HAP-1 (cell line): ENCODE results near the gene SRD5A1.
"Not testable (repeated sequence)": the region's sequence is repeated elsewhere in the genome, so short reads cannot be mapped to it uniquely, and the experiment has no call there.

Experiments used
- DNase-seq, 2 experiments: peaks; one replicate each; pipeline ENCODE4 v3.0.0-alpha.2; 2016 to 2020; ENCODE audit warnings: low spot score in 2 of 2
- H3K27me3 ChIP-seq: fragments of 250-450 bp; sonication (Bioruptor Pico); 2 replicates; pipeline ENCODE4 v1.5.1; 2020; ENCODE audit warnings: low read depth, mild to moderate bottlenecking, moderate library complexity
- H3K36me3 ChIP-seq: fragments of 250-450 bp; sonication (Bioruptor Pico); replicated peaks from 2 replicates; pipeline ENCODE4 v1.5.1; 2020; ENCODE audit warnings: mild to moderate bottlenecking
- H3K4me1 ChIP-seq: fragments of 250-450 bp; sonication (Bioruptor Pico); 2 replicates; pipeline ENCODE4 v1.5.1; 2020; ENCODE audit warnings: mild to moderate bottlenecking
- H3K4me3 ChIP-seq: fragments of 250-450 bp; sonication (Bioruptor Pico); 2 replicates; pipeline ENCODE4 v1.5.1; 2020; ENCODE audit warnings: mild to moderate bottlenecking, moderate library complexity
- H3K9me3 ChIP-seq: fragments of 250-450 bp; sonication (Bioruptor Pico); 2 replicates; pipeline ENCODE4 v1.5.1; 2020; ENCODE audit warnings: mild to moderate bottlenecking, moderate library complexity
- in situ Hi-C: fragments of 300-500 bp; cut with MboI; formaldehyde crosslinking; loops from 3 replicates; pipeline ENCODE4 v1.14.3; 2020; ENCODE audit warnings: low sequenced_read_pairs, inconsistent platforms, mixed read lengths

The SRD5A1 gene

GRCh38 chr5:6637022-6637421, 3.8 kb downstream of the SRD5A1 start:
- Histone ChIP-seq H3K4me1 (peaks cover 6% of the 10 kb centered on the region), H3K4me3 (no peak overlapping the region), H3K9me3 (no peaks in the 10 kb centered on the region), H3K27me3 (no peaks in the 10 kb centered on the region), H3K36me3 (peaks cover 8% of the 10 kb centered on the region)
- DNase-seq = no peak
- in situ Hi-C loops = no loop called here

- DNase-seq = no peak
- no peak overlapping the region for H3K4me3 ChIP-seq
- peaks cover 6% of the 10 kb centered on the region for H3K4me1 ChIP-seq
- no peaks in the 10 kb centered on the region for H3K27me3 ChIP-seq
- peaks cover 2% of the 10 kb centered on the region; the same call in 1 of the 2 replicates for H3K36me3 ChIP-seq
- H3K9me3 ChIP-seq = no peaks in the 10 kb centered on the region
- in situ Hi-C loops = no loop called here
Observed at GRCh38 chr5:6637590-6637989, 4.3 kb downstream of the SRD5A1 start.

- in situ Hi-C loops = no loop called here
- no peak for DNase-seq
- H3K36me3 ChIP-seq = no peaks in the 10 kb centered on the region
- no peaks in the 10 kb centered on the region for H3K27me3 ChIP-seq
- H3K4me3 ChIP-seq = no peak overlapping the region
- peaks cover 6% of the 10 kb centered on the region for H3K4me1 ChIP-seq
- H3K9me3 ChIP-seq = no peaks in the 10 kb centered on the region
Observed at GRCh38 chr5:6638236-6638635, 5.0 kb downstream of the SRD5A1 start.

GRCh38 chr5:6642655-6643054, 9.4 kb downstream of the SRD5A1 start:
- Histone ChIP-seq H3K9me3 (no peaks in the 10 kb centered on the region), H3K4me1 (no peaks in the 10 kb centered on the region), H3K4me3 (no peak overlapping the region), H3K36me3 (no peaks in the 10 kb centered on the region), H3K27me3 (no peaks in the 10 kb centered on the region)
- in situ Hi-C loops = no loop called here
- no peak for DNase-seq

- H3K9me3 ChIP-seq = peaks cover 2% of the 10 kb centered on the region; the same call in 1 of the 2 replicates
- no peaks in the 10 kb centered on the region for H3K4me1 ChIP-seq
- no peaks in the 10 kb centered on the region for H3K36me3 ChIP-seq
- H3K27me3 ChIP-seq = no peaks in the 10 kb centered on the region
- DNase-seq = no peak
- H3K4me3 ChIP-seq = no peak overlapping the region
- in situ Hi-C loops = no loop called here
Observed at GRCh38 chr5:6644794-6645241, 11.6 kb downstream of the SRD5A1 start.

- H3K4me1 ChIP-seq, in situ Hi-C loops, H3K9me3 ChIP-seq, H3K27me3 ChIP-seq, DNase-seq, H3K4me3 ChIP-seq, H3K36me3 ChIP-seq: not testable (repeated sequence)
Observed at GRCh38 chr5:6645571-6646362, 12.5 kb downstream of the SRD5A1 start.

- Histone ChIP-seq H3K4me3 (no peak overlapping the region), H3K4me1 (no peaks in the 10 kb centered on the region), H3K36me3 (peaks cover 6% of the 10 kb centered on the region), H3K27me3 (no peaks in the 10 kb centered on the region), H3K9me3 (peaks cover 4% of the 10 kb centered on the region; the same call in 1 of the 2 replicates)
- DNase-seq = no peak
- in situ Hi-C loops = no loop called here
Observed at GRCh38 chr5:6649186-6649585, 15.9 kb downstream of the SRD5A1 start.

DNA sequence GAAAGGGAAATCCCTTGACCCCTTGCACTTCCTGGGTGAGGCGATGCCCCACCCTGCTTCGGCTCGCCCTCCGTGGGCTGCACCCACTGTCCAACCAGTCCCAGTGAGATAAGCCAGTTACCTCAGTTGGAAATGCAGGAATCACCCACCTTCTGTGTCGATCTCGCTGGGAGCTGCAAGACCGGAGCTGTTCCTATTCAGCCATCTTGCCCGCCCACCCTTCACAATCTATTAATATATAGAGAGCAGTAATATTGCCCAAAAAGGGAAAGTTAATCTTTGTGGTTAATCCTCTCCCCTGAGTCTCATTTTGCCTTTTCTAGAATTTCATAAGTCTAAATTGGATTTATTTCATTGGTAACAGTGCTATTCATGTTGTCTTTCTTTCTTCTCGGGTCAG, 16.4 kb downstream of the SRD5A1 start:
- DNase-seq = no peak
- in situ Hi-C loops = no loop called here
- Histone ChIP-seq H3K27me3 (no peaks in the 10 kb centered on the region), H3K4me3 (no peak overlapping the region), H3K36me3 (peaks cover 6% of the 10 kb centered on the region), H3K9me3 (peaks cover 4% of the 10 kb centered on the region; the same call in 1 of the 2 replicates), H3K4me1 (no peaks in the 10 kb centered on the region)

GRCh38 chr5:6652025-6652424, 18.8 kb downstream of the SRD5A1 start:
- in situ Hi-C loops = no loop called here
- Histone ChIP-seq H3K9me3 (peaks cover 6% of the 10 kb centered on the region; the same call in 1 of the 2 replicates), H3K36me3 (peaks cover 22% of the 10 kb centered on the region), H3K4me1 (no peaks in the 10 kb centered on the region), H3K27me3 (no peaks in the 10 kb centered on the region), H3K4me3 (no peak overlapping the region)
- no peak for DNase-seq

DNA sequence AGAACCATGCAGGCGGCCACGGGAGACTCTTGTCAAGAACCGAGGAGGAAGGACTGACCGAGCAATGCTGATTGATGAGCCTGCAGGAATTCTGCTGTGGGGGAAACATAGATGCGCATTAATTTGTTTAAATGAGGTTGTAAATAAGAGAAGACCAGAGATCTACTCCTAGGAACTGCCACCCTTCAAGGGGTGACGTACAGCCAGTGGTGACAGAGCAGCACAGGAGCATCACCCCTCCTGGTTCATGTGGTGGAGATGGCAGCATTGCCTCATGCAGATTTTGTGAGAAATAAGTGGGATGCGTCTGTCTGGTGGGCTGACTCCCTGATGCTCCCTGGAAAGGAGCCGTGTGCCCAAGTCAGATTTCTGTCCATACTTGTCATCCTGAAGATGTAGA, 22.2 kb downstream of the SRD5A1 start:
- Histone ChIP-seq H3K4me1 (no peaks in the 10 kb centered on the region), H3K9me3 (peaks cover 3% of the 10 kb centered on the region; the same call in 1 of the 2 replicates), H3K4me3 (no peak overlapping the region), H3K36me3 (peaks cover 22% of the 10 kb centered on the region), H3K27me3 (no peaks in the 10 kb centered on the region)
- no peak for DNase-seq
- in situ Hi-C loops = no loop called here

DNA sequence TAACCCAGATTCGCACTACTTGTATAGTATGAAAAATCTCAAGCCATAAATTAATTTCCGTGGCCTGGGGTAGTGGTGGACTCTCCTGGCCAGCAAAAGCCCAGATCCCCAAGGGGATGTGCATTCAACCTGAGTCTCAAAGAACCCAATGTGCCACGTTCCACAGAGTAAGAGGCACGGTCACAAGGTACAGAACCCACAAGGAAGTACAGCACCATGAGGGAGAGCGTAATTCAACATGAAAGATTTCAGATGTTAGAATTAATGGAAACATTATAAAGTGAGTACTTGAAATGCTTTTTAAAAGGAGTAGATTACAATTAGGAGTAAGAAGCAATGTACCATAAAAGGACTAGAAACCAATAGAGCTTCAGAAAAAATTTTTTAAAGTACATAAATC, 23.4 kb downstream of the SRD5A1 start:
- H3K9me3 ChIP-seq = peaks cover 3% of the 10 kb centered on the region; the same call in 1 of the 2 replicates
- H3K4me1 ChIP-seq = no peaks in the 10 kb centered on the region
- H3K36me3 ChIP-seq = peaks cover 22% of the 10 kb centered on the region
- H3K4me3 ChIP-seq = no peak overlapping the region
- in situ Hi-C loops = no loop called here
- no peaks in the 10 kb centered on the region for H3K27me3 ChIP-seq
- DNase-seq = no peak

- peaks cover 16% of the 10 kb centered on the region for H3K36me3 ChIP-seq
- H3K27me3 ChIP-seq = no peaks in the 10 kb centered on the region
- H3K4me1 ChIP-seq = no peaks in the 10 kb centered on the region
- no peak overlapping the region for H3K4me3 ChIP-seq
- H3K9me3 ChIP-seq = peaks cover 3% of the 10 kb centered on the region; the same call in 1 of the 2 replicates
- no peak for DNase-seq
- in situ Hi-C loops = no loop called here
Observed at GRCh38 chr5:6659941-6660684, 26.9 kb downstream of the SRD5A1 start.

DNA sequence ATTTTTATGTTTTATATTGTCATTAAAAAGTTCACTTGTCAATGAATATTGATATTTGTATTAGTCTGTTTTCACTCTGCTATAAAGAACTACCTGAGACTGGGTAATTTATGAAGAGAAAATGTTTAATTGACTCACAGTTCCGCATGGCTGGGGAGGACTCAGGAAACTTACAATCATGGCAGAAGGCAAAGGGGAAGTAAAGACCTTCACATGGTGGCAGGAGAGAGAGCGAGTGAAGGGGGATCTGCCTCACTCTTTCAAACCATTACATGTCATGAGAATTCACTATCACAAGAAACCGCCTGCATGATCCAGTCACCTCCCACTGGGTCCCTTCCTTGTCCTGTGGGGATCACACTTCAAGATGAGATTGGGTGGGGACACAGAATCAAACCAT, 27.4 kb downstream of the SRD5A1 start:
- DNase-seq = no peak
- Histone ChIP-seq H3K27me3 (no peaks in the 10 kb centered on the region), H3K9me3 (peaks cover 3% of the 10 kb centered on the region; the same call in 1 of the 2 replicates), H3K36me3 (peaks cover 13% of the 10 kb centered on the region), H3K4me1 (no peaks in the 10 kb centered on the region), H3K4me3 (no peak overlapping the region)
- in situ Hi-C loops = no loop called here

GRCh38 chr5:6666762-6667161, 33.5 kb downstream of the SRD5A1 start:
- Histone ChIP-seq H3K36me3 (no peaks in the 10 kb centered on the region), H3K27me3 (no peaks in the 10 kb centered on the region), H3K9me3 (no peaks in the 10 kb centered on the region), H3K4me3 (no peak overlapping the region), H3K4me1 (no peaks in the 10 kb centered on the region)
- DNase-seq = no peak
- in situ Hi-C loops = no loop called here
